Hepatocyte (in vitro differentiated cells): ENCODE measurements around the gene RGP1. TPM values are rescaled to one million over a fixed set of nuclear protein-coding genes. Genes with fewer than 3 reads are reported as not detected.

ENCODE experiments used
- DNase-seq: peaks from one replicate; pipeline ENCODE4 v3.0.0-alpha.2; 2016; ENCODE audit warnings: low spot score
- H2AFZ ChIP-seq: fragments of 200-600 bp; sonication (generic); 2 replicates; pipeline ENCODE4 v1.6.0; 2016; ENCODE audit warnings: antibody characterized with exemption, mild to moderate bottlenecking
- H3K27ac ChIP-seq: fragments of 200-600 bp; sonication (generic); 2 replicates; pipeline ENCODE4 v1.5.1; 2016; ENCODE audit warnings: mild to moderate bottlenecking
- H3K27me3 ChIP-seq: fragments of 200-600 bp; sonication (generic); 2 replicates; pipeline ENCODE4 v1.6.1; 2016
- H3K36me3 ChIP-seq: fragments of 200-600 bp; sonication (generic); replicated peaks from 2 replicates; pipeline ENCODE4 v1.5.1; 2016; ENCODE audit warnings: low read depth; ENCODE audit not compliant: insufficient read depth
- H3K4me1 ChIP-seq: fragments of 200-600 bp; sonication (generic); 2 replicates; pipeline ENCODE4 v1.5.1; 2016; ENCODE audit warnings: mild to moderate bottlenecking, moderate library complexity; ENCODE audit not compliant: insufficient read depth
- H3K4me2 ChIP-seq: fragments of 200-600 bp; sonication (generic); 2 replicates; pipeline ENCODE4 v1.6.0; 2016
- H3K4me3 ChIP-seq: fragments of 200-600 bp; sonication (generic); 2 replicates; pipeline ENCODE4 v1.5.1; 2016; ENCODE audit warnings: mild to moderate bottlenecking
- H3K79me2 ChIP-seq: fragments of 200-600 bp; sonication (generic); 2 replicates; pipeline ENCODE4 v1.6.0; 2017; ENCODE audit warnings: mild to moderate bottlenecking
- H3K9me2 ChIP-seq: fragments of 200-600 bp; sonication (generic); replicated peaks from 2 replicates; pipeline ENCODE4 v1.6.0; 2017; ENCODE audit warnings: mild to moderate bottlenecking; ENCODE audit not compliant: insufficient read depth
- H3K9me3 ChIP-seq: fragments of 200-600 bp; sonication (generic); 2 replicates; pipeline ENCODE4 v1.5.1; 2016; ENCODE audit warnings: low read depth, mild to moderate bottlenecking
- H4K20me1 ChIP-seq: fragments of 200-600 bp; sonication (generic); 2 replicates; pipeline ENCODE4 v1.6.0; 2016; ENCODE audit warnings: mild to moderate bottlenecking; ENCODE audit not compliant: insufficient read depth, poor library complexity, severe bottlenecking
- EZH2 ChIP-seq: fragments of 200-600 bp; sonication (generic); IDR thresholded peaks from 2 replicates; pipeline ENCODE4 v1.6.1; 2016; ENCODE audit warnings: antibody characterized with exemption, mild to moderate bottlenecking, borderline replicate concordance
- EZH2phosphoT487 ChIP-seq: fragments of 200-600 bp; sonication (generic); IDR thresholded peaks from one replicate; pipeline ENCODE4 v1.6.1; 2018; ENCODE audit warnings: antibody characterized with exemption, mild to moderate bottlenecking, low read depth, moderate library complexity; ENCODE audit not compliant: unreplicated experiment, severe bottlenecking
- WGBS: methylation state at CpG from one replicate; pipeline ENCODE4 v1.1.6; 2016; ENCODE audit warnings: low lambda C conversion rate; ENCODE audit errors: missing lambda C conversion rate; 5-methylcytosine and 5-hydroxymethylcytosine counted together
- polyA plus RNA-seq: library from polyadenylated mRNA; unstranded; fragments of >200 nt; fragmentation: Nextera tagmentation; extraction: Ambion mirVana; gene quantifications from 2 replicates; pipeline ENCODE4 v1.2.1, GENCODE V29; 2016
- total RNA-seq: library from RNA; depleted of rRNA; stranded (reverse); fragments of >200 nt; gene quantifications from 2 replicates; pipeline ENCODE4 v1.2.3, GENCODE V29; 2014
- TF ChIP-seq, protein P1 (sequence below): fragments of 200-600 bp; sonication (generic); IDR thresholded peaks from 2 replicates; pipeline ENCODE4 v1.5.1; 2016; ENCODE audit warnings: antibody characterized with exemption, mild to moderate bottlenecking; ENCODE audit not compliant: poor library complexity

The RGP1 gene
- total and polyA plus RNA-seq, 2 experiments from 2014 or later: 11.4 to 19.3 TPM

DNA sequence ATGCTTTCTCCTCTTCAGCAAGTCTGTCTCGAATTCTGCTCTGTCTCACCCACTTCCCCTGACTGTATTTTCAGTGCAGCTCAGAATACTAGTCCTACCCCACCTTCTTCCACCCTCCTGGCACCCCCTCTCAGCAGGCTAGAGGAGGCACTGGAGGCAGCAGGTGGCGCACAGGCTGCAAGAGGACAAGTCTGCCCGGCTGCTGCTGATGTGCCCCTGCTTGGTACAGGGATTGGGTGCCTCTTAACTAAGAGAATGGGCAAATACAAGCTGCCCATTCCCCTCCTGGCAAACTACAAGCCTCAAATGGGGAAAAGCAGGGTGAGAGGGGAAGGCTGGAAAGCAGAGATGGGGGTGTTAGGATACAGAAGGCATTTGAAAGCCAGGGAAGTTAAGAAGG lies 22.2 kb upstream of the RGP1 start:
- WGBS: 63% methylated on average over 3 of the region's 3 CpGs
- no peak for TF ChIP-seq EZH2
- TF ChIP-seq, protein P1, sequence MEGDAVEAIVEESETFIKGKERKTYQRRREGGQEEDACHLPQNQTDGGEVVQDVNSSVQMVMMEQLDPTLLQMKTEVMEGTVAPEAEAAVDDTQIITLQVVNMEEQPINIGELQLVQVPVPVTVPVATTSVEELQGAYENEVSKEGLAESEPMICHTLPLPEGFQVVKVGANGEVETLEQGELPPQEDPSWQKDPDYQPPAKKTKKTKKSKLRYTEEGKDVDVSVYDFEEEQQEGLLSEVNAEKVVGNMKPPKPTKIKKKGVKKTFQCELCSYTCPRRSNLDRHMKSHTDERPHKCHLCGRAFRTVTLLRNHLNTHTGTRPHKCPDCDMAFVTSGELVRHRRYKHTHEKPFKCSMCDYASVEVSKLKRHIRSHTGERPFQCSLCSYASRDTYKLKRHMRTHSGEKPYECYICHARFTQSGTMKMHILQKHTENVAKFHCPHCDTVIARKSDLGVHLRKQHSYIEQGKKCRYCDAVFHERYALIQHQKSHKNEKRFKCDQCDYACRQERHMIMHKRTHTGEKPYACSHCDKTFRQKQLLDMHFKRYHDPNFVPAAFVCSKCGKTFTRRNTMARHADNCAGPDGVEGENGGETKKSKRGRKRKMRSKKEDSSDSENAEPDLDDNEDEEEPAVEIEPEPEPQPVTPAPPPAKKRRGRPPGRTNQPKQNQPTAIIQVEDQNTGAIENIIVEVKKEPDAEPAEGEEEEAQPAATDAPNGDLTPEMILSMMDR: no peak
- no peak for TF ChIP-seq EZH2phosphoT487
- Histone ChIP-seq H3K4me1 (peaks cover 42% of the 10 kb centered on the region), H3K36me3 (peaks cover 2% of the 10 kb centered on the region), H3K79me2 (peaks cover 68% of the 10 kb centered on the region), H3K27me3 (no peaks in the 10 kb centered on the region), H3K4me3 (no peak overlapping the region), H3K9me3 (no peaks in the 10 kb centered on the region), H3K27ac (peak overlapping the region; percentile 92), H3K4me2 (peak overlapping the region; percentile 89), H3K9me2 (no peaks in the 10 kb centered on the region), H2AFZ (no peak overlapping the region), H4K20me1 (peaks cover 27% of the 10 kb centered on the region)
- DNase-seq: no peak

DNA sequence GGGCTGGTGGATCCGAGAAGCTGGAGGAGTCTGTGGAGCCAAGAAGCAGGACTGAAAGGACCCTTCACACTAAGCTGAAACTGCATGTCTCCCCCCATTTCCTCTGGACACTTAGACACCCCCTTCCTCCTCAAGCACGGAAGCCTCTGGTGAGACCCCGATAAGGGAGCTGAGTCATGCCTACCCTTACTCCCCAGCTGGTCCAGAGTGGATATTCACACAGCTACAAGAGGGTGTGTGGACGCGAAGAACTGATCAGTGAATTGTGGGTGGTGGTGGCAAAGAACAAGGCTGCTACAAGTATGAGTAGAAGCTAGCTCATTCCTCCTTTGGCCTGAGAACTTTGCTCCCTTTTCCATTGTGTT lies 21.4 kb upstream of the RGP1 start:
- Histone ChIP-seq H3K36me3 (no peaks in the 10 kb centered on the region), H3K9me3 (no peaks in the 10 kb centered on the region), H3K27ac (peak overlapping the region; percentile 92), H2AFZ (no peak overlapping the region), H3K4me1 (peaks cover 42% of the 10 kb centered on the region), H3K4me2 (peak overlapping the region; percentile 89), H3K4me3 (no peak overlapping the region), H3K27me3 (no peaks in the 10 kb centered on the region), H3K79me2 (peaks cover 64% of the 10 kb centered on the region), H4K20me1 (peaks cover 27% of the 10 kb centered on the region), H3K9me2 (no peaks in the 10 kb centered on the region)
- 57% methylated on average over 5 of the region's 5 CpGs for WGBS
- DNase-seq: no peak
- TF ChIP-seq EZH2 (no peak), EZH2phosphoT487 (no peak)
- TF ChIP-seq, protein P1: no peak

GRCh38 chr9:35728041-35728971 lies 20.8 kb upstream of the RGP1 start:
- Histone ChIP-seq H3K36me3 (no peaks in the 10 kb centered on the region), H3K4me3 (no peak overlapping the region), H3K79me2 (peaks cover 64% of the 10 kb centered on the region), H3K27me3 (no peaks in the 10 kb centered on the region), H3K9me3 (no peaks in the 10 kb centered on the region), H3K4me2 (peak overlapping the region; percentile 89), H3K4me1 (peaks cover 43% of the 10 kb centered on the region), H2AFZ (no peak overlapping the region), H3K27ac (peak overlapping the region; percentile 92), H3K9me2 (no peaks in the 10 kb centered on the region), H4K20me1 (peaks cover 27% of the 10 kb centered on the region)
- DNase-seq: peak; percentile 66
- 7% methylated on average over 10 of the region's 10 CpGs for WGBS
- TF ChIP-seq EZH2 (no peak), EZH2phosphoT487 (no peak)
- TF ChIP-seq, protein P1: no peak
